GM06990 (cell line): ENCODE data around the gene GPHN.
"Not testable (repeated sequence)": the region's sequence is repeated elsewhere in the genome, so short reads cannot be mapped to it uniquely, and the experiment has no call there.

Experiments
- DNase-seq: peaks from one replicate; pipeline ENCODE4 v3.0.0-alpha.2; 2011; ENCODE audit not compliant: insufficient read length; ENCODE audit errors: extremely low read depth
- H3K27me3 ChIP-seq: replicated peaks from 2 replicates; pipeline ENCODE4 v1.6.0; 2011; ENCODE audit warnings: low read length; ENCODE audit not compliant: control insufficient read depth, insufficient read depth
- H3K36me3 ChIP-seq: 2 replicates; pipeline ENCODE4 v1.5.1; 2011; ENCODE audit warnings: low read length; ENCODE audit not compliant: control insufficient read depth, insufficient read depth
- H3K4me3 ChIP-seq: replicated peaks from 2 replicates; pipeline ENCODE4 v1.5.1; 2011; ENCODE audit warnings: low read depth, mild to moderate bottlenecking, control low read depth, low read length
- CTCF ChIP-seq: IDR thresholded peaks from 2 replicates; pipeline ENCODE4 v1.5.1; 2011; ENCODE audit warnings: low read length, control low read depth, mild to moderate bottlenecking, inconsistent platforms; ENCODE audit not compliant: insufficient read depth, poor library complexity, severe bottlenecking

GPHN gene

GRCh38 chr14:66514213-66514612, 6.3 kb downstream of the GPHN start:
- no peaks in the 10 kb centered on the region for H3K27me3 ChIP-seq
- DNase-seq = no peak
- H3K4me3 ChIP-seq = no peak overlapping the region
- no peaks in the 10 kb centered on the region for H3K36me3 ChIP-seq
- no peak for TF ChIP-seq CTCF

DNA sequence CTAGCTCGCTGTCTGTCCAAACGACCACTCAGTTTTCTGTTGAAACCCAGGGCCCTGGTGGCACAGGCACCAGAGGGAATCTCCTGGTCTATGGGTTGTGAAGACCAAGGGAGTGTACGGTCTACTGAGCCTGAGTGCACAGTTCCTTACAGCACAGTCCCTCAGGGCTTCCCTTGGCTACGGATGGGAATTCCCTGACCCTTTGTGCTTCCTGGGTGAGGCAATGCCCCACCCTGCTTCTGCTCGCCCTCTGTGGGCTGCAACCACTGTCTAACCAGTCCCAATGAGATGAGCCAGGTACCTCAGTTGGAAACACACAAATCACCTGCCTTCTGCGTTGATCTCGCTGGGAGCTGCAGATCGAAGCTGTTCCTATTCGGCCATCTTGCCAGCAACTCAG, 22.6 kb downstream of the GPHN start:
- no peaks in the 10 kb centered on the region for H3K27me3 ChIP-seq
- no peak for TF ChIP-seq CTCF
- no peak overlapping the region for H3K4me3 ChIP-seq
- H3K36me3 ChIP-seq = no peaks in the 10 kb centered on the region
- no peak for DNase-seq

- H3K36me3 ChIP-seq = no peaks in the 10 kb centered on the region
- DNase-seq = no peak
- TF ChIP-seq CTCF = no peak
- H3K4me3 ChIP-seq = peak overlapping the region; percentile 35; the same call in 1 of the 2 replicates
- no peaks in the 10 kb centered on the region for H3K27me3 ChIP-seq
These were observed 31.1 kb downstream of the GPHN start for GRCh38 chr14:66539034-66539433.

- Histone ChIP-seq H3K4me3 (no peak overlapping the region), H3K36me3 (no peaks in the 10 kb centered on the region), H3K27me3 (no peaks in the 10 kb centered on the region)
- no peak for DNase-seq
- no peak for TF ChIP-seq CTCF
These were observed 32.1 kb downstream of the GPHN start for GRCh38 chr14:66540038-66540437.

GRCh38 chr14:66541627-66542026, 33.7 kb downstream of the GPHN start:
- Histone ChIP-seq H3K4me3 (no peak overlapping the region), H3K36me3 (no peaks in the 10 kb centered on the region), H3K27me3 (no peaks in the 10 kb centered on the region)
- no peak for TF ChIP-seq CTCF
- DNase-seq = no peak

DNA sequence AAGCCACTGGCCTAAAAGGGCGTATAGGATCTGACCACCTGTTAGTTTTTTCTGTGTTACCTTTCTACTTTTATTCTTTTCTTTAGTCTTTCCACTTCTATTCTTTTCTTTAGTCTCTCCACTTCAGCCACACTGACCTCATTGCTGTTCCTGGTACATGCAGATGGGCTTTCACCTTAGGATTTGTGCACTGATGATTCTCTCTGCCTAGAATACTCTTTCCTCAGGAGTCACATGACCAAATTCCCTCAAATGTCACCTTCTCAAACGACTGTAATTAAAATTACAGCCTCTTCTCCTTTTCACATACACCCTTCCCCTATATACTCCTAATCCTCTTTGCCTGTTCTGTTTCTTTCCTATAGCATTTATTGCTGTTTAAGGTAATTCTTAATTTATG, 36.0 kb downstream of the GPHN start:
- TF ChIP-seq CTCF = no peak
- no peak overlapping the region for H3K4me3 ChIP-seq
- DNase-seq = no peak

GRCh38 chr14:66545191-66545590, 37.2 kb downstream of the GPHN start:
- DNase-seq, H3K4me3 ChIP-seq, H3K36me3 ChIP-seq, H3K27me3 ChIP-seq: not testable (repeated sequence)

More for the DNA sequence above, 36.0 kb downstream of the GPHN start:
- no peaks in the 10 kb centered on the region for H3K36me3 ChIP-seq
- no peaks in the 10 kb centered on the region for H3K27me3 ChIP-seq

- not testable (repeated sequence) for DNase-seq, H3K4me3 ChIP-seq, H3K36me3 ChIP-seq, H3K27me3 ChIP-seq
These were observed 37.8 kb downstream of the GPHN start for GRCh38 chr14:66545751-66546150.
